ENCODE results near the gene HSD17B11.
"Not testable (repeated sequence)": the region's sequence is repeated elsewhere in the genome, so short reads cannot be mapped to it uniquely, and the experiment has no call there.

DNA sequence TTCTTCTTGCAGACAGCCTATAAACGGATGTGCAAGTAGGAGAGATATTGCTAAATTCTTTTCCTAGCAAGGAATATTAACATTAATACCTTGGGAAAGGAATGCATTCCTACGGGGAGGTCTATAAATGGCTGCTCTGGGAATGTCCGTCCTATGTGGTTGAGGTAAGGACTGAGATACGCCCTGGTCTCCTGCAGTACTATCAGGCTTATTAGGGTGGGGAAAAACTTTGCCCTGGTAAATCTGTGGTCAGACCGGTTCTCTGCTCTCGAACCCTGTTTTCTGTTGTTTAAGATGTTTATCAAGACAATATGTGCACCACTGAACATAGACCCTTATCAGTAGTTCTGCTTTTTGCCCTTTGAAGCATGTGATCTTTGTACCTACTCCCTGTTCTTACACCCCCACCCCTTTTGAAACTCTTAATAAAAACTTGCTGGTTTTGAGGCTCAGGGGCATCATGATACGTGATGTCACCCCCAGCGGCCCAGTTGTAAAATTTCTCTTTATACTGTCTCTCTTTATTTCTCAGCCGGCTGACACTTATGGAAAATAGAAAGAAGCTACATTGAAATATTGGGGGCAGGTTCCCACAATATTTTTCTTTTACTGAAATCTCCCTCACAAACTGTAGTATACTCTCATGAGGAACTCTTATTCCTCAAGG lies 6.4 kb downstream of the HSD17B11 start:
- not testable (repeated sequence) for TF ChIP-seq ZNF274 (IDR thresholded peaks at IDR 0.05; ENCODE audit: low read depth, low read length); RAD21 (IDR thresholded peaks at IDR 0.05; ENCODE audit: low read depth); FOSL1 (IDR thresholded peaks at IDR 0.05; ENCODE audit: low read depth)
- TF ChIP-seq, protein P1, sequence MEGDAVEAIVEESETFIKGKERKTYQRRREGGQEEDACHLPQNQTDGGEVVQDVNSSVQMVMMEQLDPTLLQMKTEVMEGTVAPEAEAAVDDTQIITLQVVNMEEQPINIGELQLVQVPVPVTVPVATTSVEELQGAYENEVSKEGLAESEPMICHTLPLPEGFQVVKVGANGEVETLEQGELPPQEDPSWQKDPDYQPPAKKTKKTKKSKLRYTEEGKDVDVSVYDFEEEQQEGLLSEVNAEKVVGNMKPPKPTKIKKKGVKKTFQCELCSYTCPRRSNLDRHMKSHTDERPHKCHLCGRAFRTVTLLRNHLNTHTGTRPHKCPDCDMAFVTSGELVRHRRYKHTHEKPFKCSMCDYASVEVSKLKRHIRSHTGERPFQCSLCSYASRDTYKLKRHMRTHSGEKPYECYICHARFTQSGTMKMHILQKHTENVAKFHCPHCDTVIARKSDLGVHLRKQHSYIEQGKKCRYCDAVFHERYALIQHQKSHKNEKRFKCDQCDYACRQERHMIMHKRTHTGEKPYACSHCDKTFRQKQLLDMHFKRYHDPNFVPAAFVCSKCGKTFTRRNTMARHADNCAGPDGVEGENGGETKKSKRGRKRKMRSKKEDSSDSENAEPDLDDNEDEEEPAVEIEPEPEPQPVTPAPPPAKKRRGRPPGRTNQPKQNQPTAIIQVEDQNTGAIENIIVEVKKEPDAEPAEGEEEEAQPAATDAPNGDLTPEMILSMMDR (IDR thresholded peaks at IDR 0.05 in 2 of 3, conservative IDR thresholded peaks at IDR 0.05 in 1 of 3; ENCODE audit: borderline replicate concordance in 1 of 3, insufficient read depth in 1 of 3, low read depth in 2 of 3, low read length in 2 of 3), result not testable (repeated sequence)
